HS-5 (cell line): ENCODE results near the gene DNAH9.

ENCODE experiments used
- DNase-seq: peaks from one replicate; pipeline ENCODE4 v3.0.0-alpha.2; 2012; ENCODE audit warnings: low read depth

Gene DNAH9

DNA sequence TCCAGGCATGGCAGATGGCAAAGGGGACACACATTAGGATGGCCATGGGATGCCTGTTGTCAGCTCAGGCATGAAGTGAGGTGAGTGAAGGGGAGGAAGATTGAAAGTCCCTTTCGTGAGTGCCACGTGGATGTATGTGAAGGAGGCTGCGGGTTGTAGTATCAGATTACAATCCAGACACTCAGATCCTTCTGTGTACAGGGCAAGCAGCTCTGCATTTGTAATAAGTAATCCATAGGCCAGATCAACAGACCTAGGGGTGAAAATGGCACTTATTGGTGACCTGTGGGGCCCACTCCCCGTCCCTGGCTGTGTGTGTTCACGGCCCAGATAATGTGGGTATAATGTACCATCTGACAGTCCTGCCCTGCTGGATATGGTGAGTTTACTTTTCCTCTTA, 159.5 kb downstream of the DNAH9 start:
- DNase-seq, result no peak

- no peak for DNase-seq
Observed at GRCh38 chr17:11768106-11768505, 169.8 kb downstream of the DNAH9 start.

DNA sequence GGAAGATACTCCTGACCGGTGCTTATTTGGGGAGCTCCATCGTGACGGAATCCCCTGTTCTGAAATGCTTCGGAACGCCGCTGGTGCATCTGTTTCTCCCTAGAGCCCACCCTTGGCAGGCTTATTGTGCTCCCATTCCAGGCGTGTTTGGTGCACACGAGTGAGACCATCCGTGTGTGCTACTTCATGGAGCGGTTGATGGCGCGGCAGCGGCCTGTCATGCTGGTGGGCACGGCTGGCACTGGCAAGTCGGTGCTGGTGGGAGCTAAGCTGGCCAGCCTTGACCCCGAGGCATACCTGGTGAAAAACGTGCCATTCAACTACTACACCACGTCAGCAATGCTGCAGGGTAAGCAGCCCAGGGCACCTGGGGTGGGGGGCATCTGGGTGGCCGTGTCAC, 170.7 kb downstream of the DNAH9 start:
- no peak for DNase-seq

GRCh38 chr17:11772031-11772430, 173.8 kb downstream of the DNAH9 start:
- DNase-seq, result no peak

DNA sequence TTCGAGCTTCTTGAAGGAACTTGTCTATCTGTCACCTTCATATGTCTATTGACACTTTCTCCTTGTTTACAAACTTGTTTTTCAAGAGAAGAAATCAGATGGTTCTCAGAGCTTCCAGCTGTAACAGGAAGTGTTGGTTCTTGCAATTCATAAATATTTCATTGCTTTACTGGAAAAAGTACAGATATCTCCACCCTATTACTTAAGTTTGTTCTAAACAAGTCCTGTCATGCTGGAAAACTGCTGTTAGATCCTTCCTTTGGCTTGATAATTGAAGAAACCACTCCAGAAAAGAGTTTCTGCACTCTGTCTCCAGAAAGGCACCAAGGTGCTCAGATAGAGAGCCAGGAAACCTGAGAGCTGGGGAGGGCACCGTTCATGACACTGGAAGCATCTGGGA, 181.6 kb downstream of the DNAH9 start:
- DNase-seq, result no peak

DNA sequence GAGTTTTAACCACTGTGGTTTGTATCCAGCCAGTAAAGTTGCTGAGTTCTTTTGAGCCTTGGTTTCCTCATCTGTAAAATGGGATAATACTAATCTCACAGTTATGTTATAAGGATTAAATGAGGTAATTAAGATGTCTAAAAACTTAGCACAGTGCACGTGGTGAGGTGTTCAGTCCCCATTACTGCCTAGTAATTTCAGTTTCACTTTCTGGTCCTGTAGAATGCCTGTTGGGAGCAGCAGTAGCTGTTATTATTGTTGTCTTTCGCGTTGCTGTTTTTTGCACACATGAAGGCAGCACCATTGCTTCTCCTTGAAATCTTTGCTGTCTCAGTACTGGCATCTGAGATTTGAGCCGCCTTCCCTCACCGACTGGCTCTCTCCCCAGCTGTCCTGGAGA, 182.4 kb downstream of the DNAH9 start:
- DNase-seq, result no peak

DNA sequence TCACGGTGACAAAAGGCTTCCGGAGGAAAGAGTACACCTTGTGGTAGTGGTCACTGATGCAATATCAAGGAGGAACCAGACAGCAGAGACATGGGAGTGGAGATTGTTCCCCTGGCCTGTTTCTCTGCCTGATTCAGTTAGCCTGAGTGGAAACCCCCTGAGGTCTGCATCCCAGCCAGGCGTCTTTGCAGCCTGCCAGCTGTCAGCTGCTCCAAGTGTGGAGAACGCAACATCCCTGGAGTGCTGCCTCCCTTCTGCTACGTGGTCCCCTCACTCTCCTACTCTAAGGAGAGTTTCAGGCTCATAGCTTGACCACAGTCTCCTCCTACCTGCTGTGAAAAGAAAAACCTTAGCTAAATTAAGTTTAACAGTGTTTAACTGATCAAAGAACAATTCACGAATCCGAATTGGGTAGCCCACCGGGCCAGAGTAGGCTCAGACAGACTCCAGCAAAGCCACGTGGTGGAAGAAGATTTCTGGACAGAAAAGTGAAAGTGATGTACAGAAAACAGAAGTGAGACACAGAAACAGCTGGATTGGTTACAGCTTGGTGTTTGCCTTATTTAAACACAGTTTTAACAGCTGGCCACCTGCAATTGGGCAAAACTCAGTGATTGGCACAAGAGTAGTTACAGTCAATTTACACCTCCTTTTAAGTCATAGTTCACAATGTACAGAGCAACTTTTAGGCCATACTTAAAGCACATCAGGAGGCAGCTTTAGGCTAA, 188.6 kb downstream of the DNAH9 start:
- no peak for DNase-seq

DNA sequence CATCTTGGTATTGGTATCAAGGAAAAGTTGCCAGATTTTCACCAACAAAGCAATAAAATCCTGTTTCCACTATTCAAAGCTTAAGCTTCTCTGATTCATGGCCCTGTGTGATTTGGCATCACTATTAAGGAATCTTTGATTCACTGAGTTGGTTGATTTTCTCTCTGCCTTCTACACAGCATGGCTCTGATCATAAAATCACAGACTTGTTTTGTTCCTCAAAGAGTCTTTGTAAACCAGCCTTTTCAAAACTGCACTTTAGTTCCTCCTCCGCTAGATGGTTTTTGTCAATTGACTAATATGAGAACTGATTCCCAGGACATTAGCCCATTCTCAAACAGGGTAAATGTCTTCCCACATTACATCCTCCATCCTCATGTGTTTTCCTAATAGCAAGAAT, 197.6 kb downstream of the DNAH9 start:
- DNase-seq, result no peak

- no peak for DNase-seq
Observed at GRCh38 chr17:11797803-11798202, 199.5 kb downstream of the DNAH9 start.

DNA sequence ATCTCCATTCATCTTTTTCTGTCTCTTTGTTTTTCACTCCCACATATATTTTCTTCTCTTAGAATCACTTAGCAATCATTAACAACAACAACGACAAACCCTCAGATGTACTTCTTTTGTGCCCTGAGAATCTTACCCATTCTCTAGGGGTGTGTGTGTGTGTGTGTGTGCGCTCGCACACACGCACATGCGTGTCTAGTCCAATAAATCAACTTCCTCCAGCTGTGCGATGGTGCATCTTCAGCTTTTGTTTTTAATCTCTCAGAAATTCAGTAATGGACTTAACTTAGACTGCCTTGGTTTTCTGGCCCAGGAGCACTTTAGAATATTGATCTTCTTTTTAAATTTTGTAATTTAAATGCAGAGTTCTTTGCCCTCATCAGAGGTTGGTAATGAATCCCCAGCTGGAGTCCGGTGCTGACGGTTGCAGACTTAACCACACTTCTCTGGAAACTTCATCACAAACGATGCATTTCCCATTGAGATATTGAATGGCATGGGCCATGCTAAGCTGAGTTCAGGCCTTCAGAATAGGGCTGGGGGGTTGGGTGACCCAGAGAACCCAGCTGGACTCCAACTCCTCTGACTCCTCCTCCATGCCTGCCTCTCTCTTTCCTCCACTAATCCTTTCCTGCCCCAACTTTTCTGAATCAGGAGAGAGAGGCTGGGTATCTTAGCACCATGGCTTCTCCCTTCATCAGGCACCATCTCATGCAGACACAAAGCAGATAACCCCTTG, 205.1 kb downstream of the DNAH9 start:
- no peak for DNase-seq

DNA sequence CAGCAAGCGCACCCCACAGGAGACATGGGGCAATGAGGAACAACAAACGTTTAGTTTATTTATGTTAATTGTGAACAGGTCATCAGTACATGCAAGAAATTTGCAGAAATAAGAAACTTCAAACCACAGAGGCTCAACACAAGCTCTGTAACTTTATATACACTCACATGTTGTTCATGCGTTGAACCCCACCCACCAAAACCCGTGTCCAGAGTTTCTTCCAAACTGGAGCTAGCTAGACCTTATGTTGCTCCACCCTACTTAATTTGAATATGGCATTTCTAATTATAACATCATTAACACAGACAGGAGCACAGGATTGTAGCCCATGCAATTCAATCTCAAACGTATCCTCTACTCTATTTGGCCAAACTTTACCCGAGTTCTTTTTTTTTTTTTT, 206.9 kb downstream of the DNAH9 start:
- no peak for DNase-seq

DNA sequence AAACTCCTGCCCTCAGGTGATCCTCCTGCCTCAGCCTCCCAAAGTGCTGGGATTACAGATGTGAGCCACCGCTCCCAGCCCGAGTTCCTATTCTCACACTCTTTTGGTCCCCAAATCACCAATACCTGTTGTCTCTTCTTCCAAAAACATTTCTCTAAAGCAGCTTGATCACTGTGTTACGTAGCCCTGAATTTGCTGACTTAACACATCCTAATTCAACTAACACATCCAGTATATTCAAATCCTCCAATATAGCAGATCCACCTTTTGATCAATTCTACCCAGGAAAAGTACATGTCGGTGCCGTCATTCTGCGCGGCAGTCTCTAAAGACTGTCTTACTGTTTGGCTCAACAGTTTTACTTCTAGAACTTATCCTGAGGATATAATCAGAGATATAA, 207.7 kb downstream of the DNAH9 start:
- DNase-seq, result no peak

- no peak for DNase-seq
Observed at GRCh38 chr17:11807606-11808005, 209.3 kb downstream of the DNAH9 start.

GRCh38 chr17:11813278-11813677, 215.0 kb downstream of the DNAH9 start:
- DNase-seq, result no peak

- no peak for DNase-seq
Observed at GRCh38 chr17:11813871-11814270, 215.6 kb downstream of the DNAH9 start.

DNA sequence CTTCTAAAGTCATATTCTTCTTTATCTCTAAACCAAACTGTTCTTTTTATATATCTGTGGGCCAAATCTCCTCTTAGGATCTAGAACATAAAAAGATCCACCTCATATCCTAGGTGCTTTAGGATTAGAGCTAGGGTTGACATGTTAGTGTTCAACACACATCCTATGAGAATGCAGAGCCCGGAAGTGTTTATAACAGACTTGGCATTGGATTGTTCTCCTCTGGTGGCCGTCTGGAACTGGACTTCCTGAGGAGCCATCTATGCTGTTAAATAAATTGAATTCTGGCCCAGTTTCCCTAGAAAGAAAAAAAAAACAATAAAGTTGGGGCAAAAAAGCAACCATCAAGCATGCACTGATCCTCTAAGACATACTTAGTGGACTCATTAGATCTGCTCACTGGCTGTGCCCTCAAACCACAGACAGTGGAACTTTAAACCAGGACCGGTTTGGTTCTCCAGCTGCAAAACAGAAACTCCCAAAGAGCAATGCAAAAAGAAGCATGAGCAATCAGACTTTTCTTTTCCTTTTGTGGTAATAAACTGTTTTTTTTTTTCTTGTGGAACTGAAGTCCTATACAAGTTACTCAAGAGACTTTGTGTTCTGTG, 216.5 kb downstream of the DNAH9 start:
- DNase-seq, result no peak

GRCh38 chr17:11816409-11816808, 218.1 kb downstream of the DNAH9 start:
- DNase-seq, result no peak

DNA sequence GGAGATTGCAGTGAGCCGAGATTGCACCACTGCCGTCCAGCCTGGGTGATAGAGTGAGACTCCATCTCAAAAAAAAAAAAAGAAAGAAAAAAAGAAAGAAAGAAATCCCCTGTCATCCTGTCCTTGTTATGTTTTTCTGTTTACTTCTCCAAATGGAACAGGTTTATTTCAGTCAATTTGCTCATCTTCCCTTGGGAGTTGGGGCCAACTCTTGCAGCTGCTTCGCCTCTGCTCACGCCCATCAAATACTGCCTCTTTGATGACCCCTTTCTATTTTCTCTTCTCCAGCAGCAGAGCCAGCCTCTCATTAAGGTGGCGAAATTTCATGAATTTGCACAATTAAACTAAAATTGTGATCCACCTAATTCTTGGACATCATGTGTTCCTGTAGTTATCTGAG, 225.6 kb downstream of the DNAH9 start:
- DNase-seq, result no peak

DNA sequence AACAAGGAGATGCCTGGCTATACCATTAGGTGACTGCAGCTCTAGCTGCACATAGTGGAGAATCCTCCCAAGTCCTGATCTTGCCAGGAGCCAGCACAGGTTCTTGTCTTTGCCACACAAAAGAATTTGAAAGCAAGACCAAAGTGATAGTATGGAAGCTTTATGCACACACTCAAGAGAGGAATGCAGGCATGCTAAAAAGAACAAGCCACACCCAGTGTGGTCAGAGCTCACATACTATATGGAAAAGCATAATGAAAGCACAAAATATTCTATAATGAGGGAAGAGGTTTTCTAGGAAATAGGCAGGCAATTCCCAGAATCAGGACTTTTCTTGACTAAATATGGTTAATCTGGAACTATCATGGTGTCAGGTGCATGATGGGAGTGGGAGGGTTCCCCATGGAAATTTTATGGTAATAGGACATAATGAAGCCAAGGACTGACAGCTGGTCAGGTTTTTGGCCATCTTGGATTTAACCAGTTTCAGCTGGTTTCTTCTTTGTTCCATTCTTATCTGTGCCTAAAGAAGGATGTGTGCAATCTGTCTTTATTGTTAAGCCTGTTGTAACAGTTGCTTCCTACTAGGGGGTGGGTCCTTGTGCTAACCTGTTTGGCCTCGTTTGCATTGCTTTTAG, 227.4 kb downstream of the DNAH9 start:
- DNase-seq, result no peak

DNA sequence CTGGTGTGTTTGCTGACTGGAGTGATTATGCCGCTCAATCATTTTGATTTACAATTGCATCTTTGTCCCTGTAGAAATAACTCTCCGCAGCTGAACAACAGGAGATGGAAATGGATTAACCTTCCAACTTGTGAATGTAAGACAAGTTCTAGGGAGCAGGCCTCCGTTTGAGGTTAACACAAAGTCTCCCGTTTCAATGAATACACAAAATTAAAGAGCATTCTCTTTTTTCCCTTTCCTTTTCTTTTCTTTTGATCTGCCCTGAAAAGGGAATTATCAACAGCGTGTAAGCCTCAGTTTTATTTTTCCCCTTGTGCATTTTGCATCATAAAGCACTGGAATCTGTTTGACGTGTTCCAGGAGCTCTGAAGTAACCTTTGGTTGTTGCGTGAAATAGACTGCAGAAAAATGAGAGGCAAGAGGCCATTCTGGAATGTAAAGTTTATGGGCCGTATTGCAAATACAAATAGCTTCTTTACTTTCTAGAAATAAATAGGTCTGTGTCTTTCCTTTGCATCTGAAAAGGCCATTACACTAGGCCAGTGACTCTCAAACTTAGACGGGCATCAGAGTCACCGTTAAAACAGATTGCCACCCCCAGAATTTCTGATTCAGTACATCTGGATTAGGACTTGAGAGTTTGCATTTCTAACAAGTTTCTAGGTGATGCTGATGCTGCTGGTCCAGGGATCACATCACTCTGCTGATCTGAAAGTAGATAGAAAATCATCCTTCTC, 234.3 kb downstream of the DNAH9 start:
- no peak for DNase-seq

DNA sequence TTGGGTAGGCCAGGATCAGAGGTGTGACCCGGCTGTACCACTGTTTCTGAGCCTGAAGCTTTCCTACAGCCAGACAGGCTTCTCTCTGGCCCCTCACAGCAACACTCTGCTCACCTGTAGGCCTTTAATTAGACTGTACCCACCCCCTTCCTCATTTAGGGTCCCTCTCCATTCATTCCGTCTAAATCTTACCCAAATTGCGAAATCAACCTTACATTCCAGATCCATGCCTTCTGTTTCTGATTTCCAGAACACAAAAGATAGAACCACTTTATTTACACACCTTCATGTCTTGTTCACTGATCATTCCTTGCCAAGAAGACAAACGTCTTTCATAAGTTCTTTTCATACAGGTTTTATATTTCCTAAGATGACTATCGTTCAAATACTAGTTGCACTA, 238.2 kb downstream of the DNAH9 start:
- no peak for DNase-seq

DNA sequence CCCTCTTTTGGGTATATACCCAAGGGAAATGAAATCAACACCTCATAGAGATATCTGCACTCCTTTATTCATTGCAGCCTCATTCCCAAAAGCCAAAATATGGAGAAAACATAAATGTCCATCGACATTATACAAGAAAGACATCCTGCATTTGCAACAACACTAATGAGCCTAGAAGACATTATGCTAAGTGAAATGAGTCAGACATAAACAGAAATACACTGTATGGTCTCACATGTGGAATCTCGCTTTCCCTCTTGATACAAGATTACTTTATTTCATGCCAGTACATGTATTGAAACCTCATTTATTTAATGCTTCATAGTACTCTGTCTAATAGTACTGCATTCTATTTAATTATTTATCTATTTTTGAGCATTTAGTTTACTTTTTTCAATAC, 241.8 kb downstream of the DNAH9 start:
- DNase-seq, result no peak
